ENCODE data around the gene GABRG3.

- TF ChIP-seq CTCF (IDR thresholded peaks at IDR 0.05; ENCODE audit: insufficient read depth, low read length, poor library complexity, severe bottlenecking) = no peak
- no peak for TF ChIP-seq EZH2phosphoT487 (conservative IDR thresholded peaks at IDR 0.05; ENCODE audit: low read length)
These were observed 267.9 kb downstream of the GABRG3 start for GRCh38 chr15:27238707-27239423.
